Endothelial cell of umbilical vein (primary cell): Measurements from ENCODE around the gene BPTF. TPM values are rescaled to one million over a fixed set of nuclear protein-coding genes. Genes with fewer than 3 reads are reported as not detected.

Experiments
- BruUV-seq: library from RNA; stranded (reverse); fragments of 400-500 nt; replicated peaks from 2 replicates; lab custom pipeline; 2021; lab: Mats Ljungman, UMichigan
- CTCF ChIA-PET: fragments of 300-600, 350-600 bp; sonication (Branson Sonifier 250); formaldehyde crosslinking; loops from one replicate; lab custom pipeline; 2021; ENCODE audit warnings: antibody characterized with exemption, inconsistent platforms; lab: Charles Lee
- POLR2A ChIA-PET: fragments of 300-600, 350-600 bp; sonication (Branson Sonifier 250); formaldehyde crosslinking; loops from one replicate; lab custom pipeline; 2021; ENCODE audit warnings: antibody characterized with exemption, inconsistent platforms; lab: Charles Lee
- DNase-seq: peaks from one replicate; pipeline ENCODE4 v3.0.0-alpha.2; 2011; ENCODE audit warnings: low read depth, low spot score
- FAIRE-seq: peaks from 2 replicates; lab custom pipeline; 2011; peaks lifted over from hg19 to GRCh38; lab: Jason Lieb, UNC
- H2AFZ ChIP-seq: 2 replicates; pipeline ENCODE4 v1.6.0; 2012; ENCODE audit warnings: low read depth, low read length, control low read depth, inconsistent platforms
- H3K27ac ChIP-seq: 2 replicates; pipeline ENCODE4 v1.5.1; 2011; ENCODE audit warnings: low read depth, mild to moderate bottlenecking, control low read depth, low read length, moderate library complexity; ENCODE audit not compliant: insufficient read depth
- H3K27me3 ChIP-seq, 2 experiments: 2 replicates each; pipeline versions ENCODE4 v1.6.0 to v1.6.1; 2011; ENCODE audit warnings: low read length in 2 of 2, mixed read lengths in 1 of 2; ENCODE audit not compliant: control insufficient read depth in 2 of 2, insufficient read depth in 2 of 2
- H3K36me3 ChIP-seq, 2 experiments: 2 replicates in 1 of 2; 3 replicates in 1 of 2; pipeline ENCODE4 v1.5.1; 2011; ENCODE audit warnings: low read length in 2 of 2, mild to moderate bottlenecking in 1 of 2, moderate library complexity in 1 of 2; ENCODE audit not compliant: control insufficient read depth in 2 of 2, insufficient read depth in 2 of 2; ENCODE audit errors: extremely low read depth in 1 of 2
- H3K4me1 ChIP-seq: 3 replicates; pipeline ENCODE4 v1.5.1; 2011; ENCODE audit warnings: mild to moderate bottlenecking, low read length; ENCODE audit not compliant: control insufficient read depth, insufficient read depth; ENCODE audit errors: extremely low read depth
- H3K4me2 ChIP-seq: 2 replicates; pipeline ENCODE4 v1.6.1; 2011; ENCODE audit warnings: low read length, control low read depth, mixed read lengths; ENCODE audit not compliant: insufficient read depth
- H3K4me3 ChIP-seq, 3 experiments: fragments of 200-600 bp in 1 of 3; sonication (generic), shearing (Covaris generic) in 1 of 3; replicated peaks in 1 of 3; 2 replicates each; pipeline ENCODE4 v1.5.1; 2011 to 2016; ENCODE audit warnings: control low read depth in 3 of 3, low read length in 3 of 3, mild to moderate bottlenecking in 2 of 3, inconsistent platforms in 1 of 3, low read depth in 1 of 3, moderate library complexity in 1 of 3; ENCODE audit not compliant: insufficient read depth in 1 of 3
- H3K79me2 ChIP-seq: 2 replicates; pipeline ENCODE4 v1.6.0; 2012; ENCODE audit warnings: low read length, inconsistent platforms; ENCODE audit not compliant: control insufficient read depth, insufficient read depth
- H3K9ac ChIP-seq: replicated peaks from 2 replicates; pipeline ENCODE3; 2011; ENCODE audit warnings: low read length, control low read depth; ENCODE audit not compliant: insufficient read depth; ENCODE audit errors: extremely low read depth
- H3K9me1 ChIP-seq: replicated peaks from 3 replicates; pipeline ENCODE4 v1.6.0; 2011; ENCODE audit warnings: mild to moderate bottlenecking, low read length; ENCODE audit not compliant: control insufficient read depth, insufficient read depth; ENCODE audit errors: extremely low read depth
- H3K9me3 ChIP-seq: replicated peaks from 2 replicates; pipeline ENCODE4 v1.5.1; 2012; ENCODE audit warnings: low read length, inconsistent platforms; ENCODE audit not compliant: control insufficient read depth, insufficient read depth
- H4K20me1 ChIP-seq: replicated peaks from 2 replicates; pipeline ENCODE3; 2011; ENCODE audit warnings: mild to moderate bottlenecking, low read length; ENCODE audit not compliant: control insufficient read depth, insufficient read depth; ENCODE audit errors: extremely low read depth
- CTCF ChIP-seq, 2 donors: IDR thresholded peaks; 1 replicate in 1 of 2; 2 replicates in 1 of 2; pipeline ENCODE4 v1.5.1; 2011; ENCODE audit warnings: low read length in 2 of 2, mild to moderate bottlenecking in 2 of 2, moderate library complexity in 2 of 2, control low read depth in 1 of 2, inconsistent platforms in 1 of 2, low read depth in 1 of 2; ENCODE audit not compliant: insufficient read depth in 1 of 2; ENCODE audit errors: extremely low read depth in 1 of 2
- EZH2 ChIP-seq: IDR thresholded peaks from 2 replicates; pipeline ENCODE4 v1.6.1; 2012; ENCODE audit warnings: borderline replicate concordance, low read depth, mild to moderate bottlenecking, moderate library complexity, low read length, inconsistent platforms; ENCODE audit not compliant: severe bottlenecking
- FOS ChIP-seq: IDR thresholded peaks from 2 replicates; pipeline ENCODE4 v1.6.1; 2011; ENCODE audit warnings: mild to moderate bottlenecking, low read length, moderate library complexity, borderline replicate concordance; ENCODE audit not compliant: insufficient read depth
- GATA2 ChIP-seq: IDR thresholded peaks from 2 replicates; pipeline ENCODE4 v1.7.0; 2011; ENCODE audit warnings: low read depth, mild to moderate bottlenecking, moderate library complexity, mixed read lengths, low read length; ENCODE audit not compliant: insufficient read length, insufficient read depth
- JUN ChIP-seq: IDR thresholded peaks from 2 replicates; pipeline ENCODE4 v1.6.1; 2011; ENCODE audit warnings: borderline replicate concordance, low read depth; ENCODE audit not compliant: insufficient read length, insufficient read depth
- MAX ChIP-seq: IDR thresholded peaks from 2 replicates; pipeline ENCODE4 v1.6.1; 2011; ENCODE audit not compliant: insufficient read depth, insufficient read length
- MYC ChIP-seq: IDR thresholded peaks from one replicate; pipeline ENCODE4 v1.6.1; 2011; ENCODE audit warnings: mild to moderate bottlenecking, low read depth, low read length
- POLR2A ChIP-seq: IDR thresholded peaks from 2 replicates; pipeline ENCODE4 v1.6.1; 2012; ENCODE audit warnings: low read depth, mild to moderate bottlenecking, control low read depth, low read length
- POLR2AphosphoS5 ChIP-seq: IDR thresholded peaks from 2 replicates; pipeline ENCODE4 v1.6.1; 2012; ENCODE audit warnings: low read depth, mild to moderate bottlenecking, control low read depth, low read length, moderate library complexity; ENCODE audit not compliant: insufficient read depth
- dilution Hi-C: fragments of 300-500 bp; cut with MboI; formaldehyde crosslinking; loops from one replicate; pipeline ENCODE4 v1.15.0; 2019; ENCODE audit warnings: low sequenced_read_pairs; ENCODE audit not compliant: extremely low pct_ligation_motif_present
- intact Hi-C: fragments of 100-400 bp; cut with micrococcal nuclease; formaldehyde crosslinking; loops from one replicate; pipeline ENCODE4 v1.10.0; 2022
- polyA plus RNA-seq, 4 experiments: library from polyadenylated mRNA; depleted of rRNA in 3 of 4; stranded (reverse) in 3 of 4; unstranded in 1 of 4; fragments of >200 nt; gene quantifications; 2 replicates each; pipeline versions ENCODE4 v1.2.1 to v1.2.3, GENCODE V29; 2011 to 2012; ENCODE audit warnings: missing spikeins in 1 of 4
- total RNA-seq: library from RNA; stranded (reverse); gene quantifications from 2 replicates; pipeline ENCODE4 v1.2.3, GENCODE V29; 2021

The BPTF gene
- total and polyA plus RNA-seq, 2 donors (not counting 3 experiments of a cell fraction or from before 2014, with no cell fraction given): 41.0 to 88.1 TPM

GRCh38 chr17:67990909-67991308 lies 165.6 kb downstream of the BPTF start:
- intact Hi-C loops: no loop called here
- dilution Hi-C loops: no loop called here

More at GRCh38 chr17:67990909-67991308, 165.6 kb downstream of the BPTF start:
- no peaks in the 10 kb centered on the region for H4K20me1 ChIP-seq
- DNase-seq: no peak
- H3K36me3 ChIP-seq: peaks cover 0 to 4% of the 10 kb centered on the region in 2 experiments
- H3K9ac ChIP-seq: no peak overlapping the region
- H3K27me3 ChIP-seq: no peaks in the 10 kb centered on the region
- BruUV-seq: no TSS peak
- no peaks in the 10 kb centered on the region for H3K9me1 ChIP-seq
- H3K27ac ChIP-seq: no peak overlapping the region
- POLR2A ChIA-PET: no interaction called here
- FAIRE-seq: no peak
- CTCF ChIA-PET: no interaction called here
- no peak overlapping the region for H3K4me3 ChIP-seq
- peaks cover 19% of the 10 kb centered on the region for H3K4me1 ChIP-seq
- no peak for TF ChIP-seq MYC
- no peak for TF ChIP-seq POLR2AphosphoS5
- TF ChIP-seq MAX: no peak
- TF ChIP-seq GATA2: no peak
- no peak for TF ChIP-seq FOS
- no peak for TF ChIP-seq POLR2A
- no peak for TF ChIP-seq CTCF (IDR thresholded peaks at IDR 0.05; ENCODE audit: extremely low read depth in 1 of 2, insufficient read depth in 1 of 2, low read depth in 1 of 2, low read length in 2 of 2)
- no peak for TF ChIP-seq EZH2
- no peak for TF ChIP-seq JUN
- H3K4me2 ChIP-seq: no peak overlapping the region
- no peak overlapping the region for H2AFZ ChIP-seq
- no peaks in the 10 kb centered on the region for H3K9me3 ChIP-seq
- no peaks in the 10 kb centered on the region for H3K79me2 ChIP-seq
